Heart left ventricle (tissue), 16 donors: ENCODE results near the gene SPECC1. TPM values are rescaled to one million over a fixed set of nuclear protein-coding genes. Genes with fewer than 3 reads are reported as not detected.

Experiments
- ATAC-seq, 4 donors: fragments of 200-7000 bp; cut with Tn5 transposase; one replicate each; pipeline ENCODE4 v1.9.1; 2020 to 2022; ENCODE audit warnings: moderate library complexity in 4 of 4, mild to moderate bottlenecking in 3 of 4, moderate number of reproducible peaks in 1 of 4
- DNase-seq, 5 donors: peaks; one replicate each; pipeline ENCODE4 v3.0.0-alpha.2; 2020
- H3K27ac ChIP-seq, 12 donors: fragments of 200-600 bp; sonication (generic) in 4 of 12; one replicate each; pipeline versions ENCODE4 v1.5.0 to v1.8.0; 2016 to 2022; ENCODE audit warnings: mild to moderate bottlenecking in 2 of 12
- H3K27me3 ChIP-seq, 9 donors: fragments of 200-600 bp; sonication (generic) in 2 of 9; one replicate each; pipeline versions ENCODE4 v1.5.1 to v1.8.0; 2016 to 2022; ENCODE audit warnings: mild to moderate bottlenecking in 3 of 9
- H3K36me3 ChIP-seq, 9 donors: fragments of 200-600 bp; sonication (generic) in 2 of 9; one replicate each; pipeline versions ENCODE4 v1.5.0 to v1.8.0; 2018 to 2022; ENCODE audit warnings: mild to moderate bottlenecking in 2 of 9
- H3K4me1 ChIP-seq, 12 donors: fragments of 200-600 bp; sonication (generic) in 4 of 12; one replicate each; pipeline versions ENCODE4 v1.5.0 to v1.8.0; 2016 to 2022; ENCODE audit warnings: mild to moderate bottlenecking in 3 of 12
- H3K4me3 ChIP-seq, 12 donors: fragments of 200-600 bp; sonication (generic) in 4 of 12; one replicate each; pipeline versions ENCODE4 v1.5.0 to v1.8.0; 2017 to 2022; ENCODE audit warnings: mild to moderate bottlenecking in 9 of 12, moderate library complexity in 4 of 12
- H3K9me3 ChIP-seq, 12 donors: fragments of 200-600 bp; sonication (generic) in 4 of 12; one replicate each; pipeline versions ENCODE4 v1.5.0 to v1.8.0; 2016 to 2022; ENCODE audit warnings: mild to moderate bottlenecking in 1 of 12
- CTCF ChIP-seq, 12 donors: fragments of 200-600 bp; sonication (generic) in 4 of 12; IDR thresholded peaks; one replicate each; pipeline versions ENCODE4 v1.5.0 to v1.8.0; 2018 to 2022; ENCODE audit warnings: antibody characterized with exemption in 12 of 12, mild to moderate bottlenecking in 5 of 12
- POLR2A ChIP-seq, 2 donors: fragments of 450-650 bp; IDR thresholded peaks; one replicate each; pipeline ENCODE4 v1.6.1; 2017; ENCODE audit warnings: antibody characterized with exemption in 2 of 2, mild to moderate bottlenecking in 2 of 2, moderate library complexity in 2 of 2
- WGBS, 4 donors: extraction: QIAGEN DNeasy Blood & Tissue Kit in 2 of 4; methylation state at CpG; one replicate each; pipeline versions ENCODE4 v1.1.5 to v1.1.7; 2013 to 2018; 5-methylcytosine and 5-hydroxymethylcytosine counted together
- intact Hi-C, 10 donors: fragments of 100-400 bp; cut with DNase I; formaldehyde crosslinking; loops; one replicate each; pipeline versions ENCODE4 v1.11.1 to v1.14.2; 2022
- polyA plus RNA-seq, 2 donors: library from polyadenylated mRNA; stranded (reverse); fragments of 200-250 nt; gene quantifications; one replicate each; pipeline ENCODE4 v1.2.3, GENCODE V29; 2013
- total RNA-seq, 9 donors: library from RNA; depleted of rRNA in 2 of 9; stranded (reverse); fragments of >200 nt in 2 of 9; fragmentation: NEBNext Ultra II Directional in 3 of 9; extraction: Animal tissue kit (Norgen Biotek cat#: 25700) in 3 of 9; gene quantifications; one replicate each; pipeline versions ENCODE4 v1.1.0 to v1.2.4, GENCODE V29; 2016 to 2023
- donor health status: ischemic (EF 13 %, LVEDD 7.1; RV severe dilation, severe dysfunction).
- donor health status: healthy with polysubstance abuse.
- donor health status: DM: no; HTN: yes; CAD: no.
- donor health status: DM: no; HTN: no; CAD: no.
- donor health status: ischemic (EF 25% LVEDD 6.9; RV normal size, moderate dysfunction).
- donor health status: ischemic (EF 25% LVEDD 5.7; RV mildly dilated, moderate dysfunction).
- donor health status: healthy.
- donor health status: DM: yes; HTN: yes; CAD: no.
- donor health status: ischemic (EF 35%, LVEDD 5.7; RV mildly dilated, moderate dysfunction).
- donor health status: nonischemic (EF 11% LVEDD 7.7; RV severe dilation, severe dysfunction).
- donor health status: DM: yes; HTN: yes; CAD: no.
- donor health status: PGD.
- donor health status: ischemic (EF 29% LVEDD 5.4; RV normal size, mild dysfunction).
- donor health status: nonischemic (EF 23%, LVEDD 6.1; RV moderate dilation, normal function).

SPECC1 gene
- total and polyA plus RNA-seq, 11 donors = 3.8 to 18.4 (median 10.6) TPM

- no peak for TF ChIP-seq CTCF (IDR thresholded peaks at IDR 0.05)
- TF ChIP-seq POLR2A (IDR thresholded peaks at IDR 0.05) = no peak
- H3K9me3 ChIP-seq = no peaks in the 10 kb centered on the region
- intact Hi-C loops = no loop called here
- peaks cover 0 to 25% (median 0%) of the 10 kb centered on the region in 12 donors for H3K4me1 ChIP-seq
- H3K27ac ChIP-seq = no peak overlapping the region
- H3K36me3 ChIP-seq = no peaks in the 10 kb centered on the region
- WGBS, 4 donors = 70 to 79% (median 73%) methylated on average over 4 of the region's 4 CpGs
- ATAC-seq (no peak), DNase-seq (no peak)
- H3K27me3 ChIP-seq = no peaks in the 10 kb centered on the region
- H3K4me3 ChIP-seq = no peak overlapping the region
These were observed 177.9 kb downstream of the SPECC1 start for GRCh38 chr17:20187049-20187448.

GRCh38 chr17:20189302-20189701, 180.1 kb downstream of the SPECC1 start:
- intact Hi-C loops = no loop called here
- no peak overlapping the region for H3K27ac ChIP-seq

GRCh38 chr17:20189979-20190378, 180.8 kb downstream of the SPECC1 start:
- WGBS, 4 donors = 70 to 83% (median 75%) methylated on average over 2 of the region's 2 CpGs
- Histone ChIP-seq H3K27ac (no peak overlapping the region), H3K4me1 (peaks cover 0 to 31% (median 0%) of the 10 kb centered on the region in 12 donors), H3K27me3 (no peaks in the 10 kb centered on the region), H3K36me3 (no peaks in the 10 kb centered on the region), H3K4me3 (no peak overlapping the region), H3K9me3 (peaks cover 0 to 4% (median 0%) of the 10 kb centered on the region in 12 donors)
- no peak for TF ChIP-seq POLR2A (IDR thresholded peaks at IDR 0.05)
- no peak for TF ChIP-seq CTCF (IDR thresholded peaks at IDR 0.05)
- ATAC-seq (no peak), DNase-seq (no peak)
- intact Hi-C loops = no loop called here

More at GRCh38 chr17:20189302-20189701, 180.1 kb downstream of the SPECC1 start:
- ATAC-seq (no peak), DNase-seq (no peak)
- no peaks in the 10 kb centered on the region for H3K36me3 ChIP-seq
- H3K27me3 ChIP-seq = no peaks in the 10 kb centered on the region
- peaks cover 0 to 31% (median 0%) of the 10 kb centered on the region in 12 donors for H3K4me1 ChIP-seq
- H3K4me3 ChIP-seq = no peak overlapping the region
- no peaks in the 10 kb centered on the region for H3K9me3 ChIP-seq
- TF ChIP-seq CTCF (IDR thresholded peaks at IDR 0.05) (no peak), POLR2A (IDR thresholded peaks at IDR 0.05) (no peak)
- WGBS, 4 donors = 85 to 95% (median 94%) methylated on average over 5 of the region's 5 CpGs

GRCh38 chr17:20190605-20191004, 181.4 kb downstream of the SPECC1 start:
- Histone ChIP-seq H3K4me3 (no peak overlapping the region), H3K9me3 (peaks cover 0 to 10% (median 0%) of the 10 kb centered on the region in 12 donors), H3K27ac (no peak overlapping the region), H3K27me3 (no peaks in the 10 kb centered on the region), H3K4me1 (peaks cover 0 to 31% (median 0%) of the 10 kb centered on the region in 12 donors), H3K36me3 (no peaks in the 10 kb centered on the region)
- WGBS, 4 donors = 83 to 94% (median 86%) methylated on average over 3 of the region's 3 CpGs
- ATAC-seq = no peak
- intact Hi-C loops = no loop called here
- no peak for TF ChIP-seq CTCF (IDR thresholded peaks at IDR 0.05)
- no peak for TF ChIP-seq POLR2A (IDR thresholded peaks at IDR 0.05)
- no peak for DNase-seq
